K562 (cell line): Measurements from ENCODE around the gene TCIRG1. TPM values are rescaled to one million over a fixed set of nuclear protein-coding genes. Genes with fewer than 3 reads are reported as not detected.

Experiments
- CREB1 ChIP-seq, 2 experiments: sonication (generic) in 1 of 2; formaldehyde crosslinking in 1 of 2; IDR thresholded peaks; 2 replicates each; pipeline versions ENCODE4 v1.6.1 to v1.8.0; 2012 to 2022; ENCODE audit warnings: inconsistent platforms in 1 of 2, mild to moderate bottlenecking in 1 of 2, missing genetic modification reagents in 1 of 2, moderate library complexity in 1 of 2
- CSDE1 ChIP-seq, 2 experiments: fragments of 450-650 bp; IDR thresholded peaks; 2 replicates each; pipeline ENCODE4 v1.6.1; 2016; ENCODE audit warnings: mild to moderate bottlenecking in 1 of 2
- CTBP1 ChIP-seq: fragments of 450-650 bp; IDR thresholded peaks from 2 replicates; pipeline ENCODE4 v1.6.1; 2016; ENCODE audit warnings: borderline replicate concordance
- HCFC1 ChIP-seq: IDR thresholded peaks from 2 replicates; pipeline ENCODE4 v1.6.1; 2012; ENCODE audit warnings: low read depth, low read length, improper control_type of control experiment
- KHSRP ChIP-seq: fragments of 450-650 bp; IDR thresholded peaks from 2 replicates; pipeline ENCODE4 v1.6.1; 2017
- MBD2 ChIP-seq: sonication (generic); IDR thresholded peaks from 2 replicates; pipeline ENCODE4 v1.6.1; 2016; ENCODE audit warnings: low read depth, borderline replicate concordance
- MCM2 ChIP-seq: fragments of 450-650 bp; IDR thresholded peaks from 2 replicates; pipeline ENCODE4 v1.6.1; 2017; ENCODE audit warnings: low read depth, mild to moderate bottlenecking
- NELFE ChIP-seq: IDR thresholded peaks from 2 replicates; pipeline ENCODE4 v1.6.1; 2011; ENCODE audit warnings: mild to moderate bottlenecking; ENCODE audit not compliant: insufficient read depth, insufficient read length
- PTBP1 ChIP-seq: fragments of 200-400 bp; formaldehyde crosslinking; IDR thresholded peaks from 2 replicates; pipeline ENCODE4 v1.6.1; 2017; ENCODE audit warnings: low read depth, low read length
- SLC30A9 ChIP-seq: fragments of 250-450 bp; sonication (Bioruptor Pico); IDR thresholded peaks from 2 replicates; pipeline ENCODE4 v1.8.0; 2022; ENCODE audit warnings: mild to moderate bottlenecking, moderate library complexity
- TAF15 ChIP-seq: fragments of 200-400 bp; formaldehyde crosslinking; IDR thresholded peaks from 2 replicates; pipeline ENCODE4 v1.6.1; 2017; ENCODE audit warnings: mild to moderate bottlenecking, low read depth, low read length, moderate library complexity
- ZNF121 ChIP-seq: sonication (generic); formaldehyde crosslinking; conservative IDR thresholded peaks from 2 replicates; pipeline ENCODE4 v1.8.0; 2022; ENCODE audit warnings: missing genetic modification reagents
- ZNF197 ChIP-seq: fragments of 200-800 bp; sonication (Bioruptor generic); IDR thresholded peaks from 2 replicates; pipeline ENCODE4 v1.6.1; 2016; ENCODE audit warnings: low read depth, missing genetic modification characterization, missing compliant biosample characterization
- polyA plus RNA-seq, 8 experiments: library from polyadenylated mRNA; depleted of rRNA in 4 of 8; stranded (reverse) in 5 of 8; unstranded in 3 of 8; fragments of >200 nt; fragmentation: Nextera tagmentation in 2 of 8; fragmentation: Illumina TruSeq in 1 of 8; extraction: Ambion mirVana in 2 of 8; extraction: Trizol in 1 of 8; gene quantifications; 2 replicates each; pipeline versions ENCODE4 v1.2.1 to v1.2.3, GENCODE V29; 2011 to 2014; ENCODE audit warnings: inconsistent platforms in 1 of 8, missing spikeins in 1 of 8
- total RNA-seq, 7 experiments: library from RNA; depleted of rRNA in 6 of 7; stranded (reverse); fragments of >200 nt in 6 of 7; fragmentation: Illumina TruSeq in 2 of 7; extraction: Trizol in 2 of 7; gene quantifications; 2 replicates each; pipeline versions ENCODE4 v1.2.1 to v1.2.3, GENCODE V29; 2011 to 2021; ENCODE audit warnings: low replicate concordance in 1 of 7
- TF ChIP-seq, protein P1 (sequence below): sonication (generic); formaldehyde crosslinking; IDR thresholded peaks from 2 replicates; pipeline ENCODE4 v1.8.0; 2022; ENCODE audit warnings: mild to moderate bottlenecking, missing genetic modification reagents
- TF ChIP-seq, protein P2 (sequence below): fragments of 200-800 bp; sonication (Bioruptor generic); IDR thresholded peaks from 2 replicates; pipeline ENCODE4 v1.6.1; 2017; ENCODE audit warnings: missing genetic modification characterization, missing compliant biosample characterization
- TF ChIP-seq, protein P3 (sequence below): sonication (generic); formaldehyde crosslinking; IDR thresholded peaks from 2 replicates; pipeline ENCODE4 v1.8.0; 2022; ENCODE audit warnings: mild to moderate bottlenecking, missing genetic modification reagents
- TF ChIP-seq, protein P4 (sequence below): sonication (generic); formaldehyde crosslinking; IDR thresholded peaks from 2 replicates; pipeline ENCODE4 v1.4.0; 2020; ENCODE audit warnings: mild to moderate bottlenecking, missing genetic modification reagents
- TF ChIP-seq, protein P5 (sequence below): fragments of 150-350 bp; IDR thresholded peaks from 2 replicates; pipeline ENCODE4 v1.6.1; 2014; ENCODE audit warnings: low read depth, mild to moderate bottlenecking, low read length, borderline replicate concordance

The TCIRG1 gene
- total and polyA plus RNA-seq, 9 of the 15 experiments (the other 6 are each of a cell fraction or from before 2014, with no cell fraction given) = 0.49 to 143 (median 24.4) TPM

DNA sequence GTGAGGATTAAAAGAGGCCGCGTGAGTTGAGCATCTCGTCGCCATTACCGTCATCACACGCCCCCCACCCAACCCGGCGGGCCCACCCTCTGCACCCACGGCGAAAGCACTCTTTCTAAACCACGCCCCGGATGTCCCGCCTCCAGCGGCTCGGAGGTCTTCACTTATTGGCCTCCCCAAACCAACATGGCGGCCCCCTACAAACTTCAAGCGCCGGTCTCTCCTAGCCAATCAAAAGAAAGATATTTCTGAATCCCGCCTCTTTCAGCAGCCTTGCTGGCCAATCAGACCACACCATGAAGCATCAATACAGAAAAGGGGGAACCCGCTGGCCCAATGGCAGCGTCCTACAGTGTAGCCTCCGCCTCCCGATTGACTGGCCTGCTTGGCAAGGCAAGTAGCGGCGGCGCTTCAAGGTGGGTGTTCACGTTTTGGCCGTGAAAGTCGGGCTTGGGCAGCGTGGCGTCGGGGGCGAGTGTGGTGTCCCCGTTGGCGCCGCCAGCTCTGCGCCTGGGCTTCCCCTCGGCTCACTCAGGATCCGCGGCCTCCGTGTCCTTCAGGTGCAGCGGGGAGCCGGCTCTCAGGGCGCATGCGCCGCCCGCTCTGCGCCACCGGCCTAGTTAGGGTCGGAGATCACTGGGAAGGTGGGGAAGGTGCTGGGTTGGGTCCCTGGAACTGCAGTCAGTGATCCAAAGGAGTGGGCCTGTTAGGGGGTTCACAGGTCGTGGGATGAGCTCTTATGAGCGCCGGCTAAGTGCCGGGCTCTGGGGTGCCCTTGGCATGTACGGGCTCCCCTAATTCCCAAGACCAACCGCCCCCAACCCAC, 8.3 kb upstream of the TCIRG1 start, which contains the start of gene NDUFS8 (continued):
- TF ChIP-seq MBD2 (peak; percentile 96), CSDE1 (IDR thresholded peaks at IDR 0.05) (no peak), CTBP1 (peak; percentile 50; the same call in 1 of the 2 replicates), ZNF121 (CRISPR knock-in tag) (no peak), SLC30A9 (CRISPR knock-in tag) (no peak), PTBP1 (no peak), NELFE (no peak), TAF15 (no peak), MCM2 (no peak), CREB1 (IDR thresholded peaks at IDR 0.05) (0 out of 2 replicates have a peak, but pooled peaks have one; percentile 40), CREB1 (CRISPR knock-in tag; IDR thresholded peaks at IDR 0.05) (no peak), ZNF197 (CRISPR knock-in tag) (no peak), HCFC1 (peak; percentile 52), KHSRP (no peak)
- TF ChIP-seq, protein P1, sequence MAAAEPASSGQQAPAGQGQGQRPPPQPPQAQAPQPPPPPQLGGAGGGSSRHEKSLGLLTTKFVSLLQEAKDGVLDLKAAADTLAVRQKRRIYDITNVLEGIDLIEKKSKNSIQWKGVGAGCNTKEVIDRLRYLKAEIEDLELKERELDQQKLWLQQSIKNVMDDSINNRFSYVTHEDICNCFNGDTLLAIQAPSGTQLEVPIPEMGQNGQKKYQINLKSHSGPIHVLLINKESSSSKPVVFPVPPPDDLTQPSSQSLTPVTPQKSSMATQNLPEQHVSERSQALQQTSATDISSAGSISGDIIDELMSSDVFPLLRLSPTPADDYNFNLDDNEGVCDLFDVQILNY = no peak
- TF ChIP-seq, protein P2, sequence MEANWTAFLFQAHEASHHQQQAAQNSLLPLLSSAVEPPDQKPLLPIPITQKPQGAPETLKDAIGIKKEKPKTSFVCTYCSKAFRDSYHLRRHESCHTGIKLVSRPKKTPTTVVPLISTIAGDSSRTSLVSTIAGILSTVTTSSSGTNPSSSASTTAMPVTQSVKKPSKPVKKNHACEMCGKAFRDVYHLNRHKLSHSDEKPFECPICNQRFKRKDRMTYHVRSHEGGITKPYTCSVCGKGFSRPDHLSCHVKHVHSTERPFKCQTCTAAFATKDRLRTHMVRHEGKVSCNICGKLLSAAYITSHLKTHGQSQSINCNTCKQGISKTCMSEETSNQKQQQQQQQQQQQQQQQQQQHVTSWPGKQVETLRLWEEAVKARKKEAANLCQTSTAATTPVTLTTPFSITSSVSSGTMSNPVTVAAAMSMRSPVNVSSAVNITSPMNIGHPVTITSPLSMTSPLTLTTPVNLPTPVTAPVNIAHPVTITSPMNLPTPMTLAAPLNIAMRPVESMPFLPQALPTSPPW = peak; percentile 78
- TF ChIP-seq, protein P3, sequence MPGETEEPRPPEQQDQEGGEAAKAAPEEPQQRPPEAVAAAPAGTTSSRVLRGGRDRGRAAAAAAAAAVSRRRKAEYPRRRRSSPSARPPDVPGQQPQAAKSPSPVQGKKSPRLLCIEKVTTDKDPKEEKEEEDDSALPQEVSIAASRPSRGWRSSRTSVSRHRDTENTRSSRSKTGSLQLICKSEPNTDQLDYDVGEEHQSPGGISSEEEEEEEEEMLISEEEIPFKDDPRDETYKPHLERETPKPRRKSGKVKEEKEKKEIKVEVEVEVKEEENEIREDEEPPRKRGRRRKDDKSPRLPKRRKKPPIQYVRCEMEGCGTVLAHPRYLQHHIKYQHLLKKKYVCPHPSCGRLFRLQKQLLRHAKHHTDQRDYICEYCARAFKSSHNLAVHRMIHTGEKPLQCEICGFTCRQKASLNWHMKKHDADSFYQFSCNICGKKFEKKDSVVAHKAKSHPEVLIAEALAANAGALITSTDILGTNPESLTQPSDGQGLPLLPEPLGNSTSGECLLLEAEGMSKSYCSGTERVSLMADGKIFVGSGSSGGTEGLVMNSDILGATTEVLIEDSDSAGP (CRISPR knock-in tag) = no peak
- TF ChIP-seq, protein P4, sequence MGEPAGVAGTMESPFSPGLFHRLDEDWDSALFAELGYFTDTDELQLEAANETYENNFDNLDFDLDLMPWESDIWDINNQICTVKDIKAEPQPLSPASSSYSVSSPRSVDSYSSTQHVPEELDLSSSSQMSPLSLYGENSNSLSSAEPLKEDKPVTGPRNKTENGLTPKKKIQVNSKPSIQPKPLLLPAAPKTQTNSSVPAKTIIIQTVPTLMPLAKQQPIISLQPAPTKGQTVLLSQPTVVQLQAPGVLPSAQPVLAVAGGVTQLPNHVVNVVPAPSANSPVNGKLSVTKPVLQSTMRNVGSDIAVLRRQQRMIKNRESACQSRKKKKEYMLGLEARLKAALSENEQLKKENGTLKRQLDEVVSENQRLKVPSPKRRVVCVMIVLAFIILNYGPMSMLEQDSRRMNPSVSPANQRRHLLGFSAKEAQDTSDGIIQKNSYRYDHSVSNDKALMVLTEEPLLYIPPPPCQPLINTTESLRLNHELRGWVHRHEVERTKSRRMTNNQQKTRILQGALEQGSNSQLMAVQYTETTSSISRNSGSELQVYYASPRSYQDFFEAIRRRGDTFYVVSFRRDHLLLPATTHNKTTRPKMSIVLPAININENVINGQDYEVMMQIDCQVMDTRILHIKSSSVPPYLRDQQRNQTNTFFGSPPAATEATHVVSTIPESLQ (CRISPR knock-in tag) = no peak
- TF ChIP-seq, protein P5, sequence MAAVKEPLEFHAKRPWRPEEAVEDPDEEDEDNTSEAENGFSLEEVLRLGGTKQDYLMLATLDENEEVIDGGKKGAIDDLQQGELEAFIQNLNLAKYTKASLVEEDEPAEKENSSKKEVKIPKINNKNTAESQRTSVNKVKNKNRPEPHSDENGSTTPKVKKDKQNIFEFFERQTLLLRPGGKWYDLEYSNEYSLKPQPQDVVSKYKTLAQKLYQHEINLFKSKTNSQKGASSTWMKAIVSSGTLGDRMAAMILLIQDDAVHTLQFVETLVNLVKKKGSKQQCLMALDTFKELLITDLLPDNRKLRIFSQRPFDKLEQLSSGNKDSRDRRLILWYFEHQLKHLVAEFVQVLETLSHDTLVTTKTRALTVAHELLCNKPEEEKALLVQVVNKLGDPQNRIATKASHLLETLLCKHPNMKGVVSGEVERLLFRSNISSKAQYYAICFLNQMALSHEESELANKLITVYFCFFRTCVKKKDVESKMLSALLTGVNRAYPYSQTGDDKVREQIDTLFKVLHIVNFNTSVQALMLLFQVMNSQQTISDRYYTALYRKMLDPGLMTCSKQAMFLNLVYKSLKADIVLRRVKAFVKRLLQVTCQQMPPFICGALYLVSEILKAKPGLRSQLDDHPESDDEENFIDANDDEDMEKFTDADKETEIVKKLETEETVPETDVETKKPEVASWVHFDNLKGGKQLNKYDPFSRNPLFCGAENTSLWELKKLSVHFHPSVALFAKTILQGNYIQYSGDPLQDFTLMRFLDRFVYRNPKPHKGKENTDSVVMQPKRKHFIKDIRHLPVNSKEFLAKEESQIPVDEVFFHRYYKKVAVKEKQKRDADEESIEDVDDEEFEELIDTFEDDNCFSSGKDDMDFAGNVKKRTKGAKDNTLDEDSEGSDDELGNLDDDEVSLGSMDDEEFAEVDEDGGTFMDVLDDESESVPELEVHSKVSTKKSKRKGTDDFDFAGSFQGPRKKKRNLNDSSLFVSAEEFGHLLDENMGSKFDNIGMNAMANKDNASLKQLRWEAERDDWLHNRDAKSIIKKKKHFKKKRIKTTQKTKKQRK = peak; percentile 87
